GM13976 (cell line): ENCODE results near the gene MTUS2.

Experiments
- DNase-seq: peaks from one replicate; pipeline ENCODE4 v3.0.0; 2012; ENCODE audit warnings: low spot score
- in situ Hi-C: fragments of 300-500 bp; cut with MboI; formaldehyde crosslinking; loops from one replicate; pipeline ENCODE4 v1.12.0; 2022; ENCODE audit warnings: low sequenced_read_pairs, mixed read lengths, inconsistent platforms; ENCODE audit not compliant: unreplicated experiment
- TF ChIP-seq, protein P1 (sequence below): IDR thresholded peaks from 2 replicates; pipeline ENCODE4 v1.5.1; 2012; ENCODE audit warnings: borderline replicate concordance, mild to moderate bottlenecking; ENCODE audit not compliant: insufficient read depth; ENCODE audit errors: extremely low read depth, missing control alignments, control extremely low read depth

MTUS2 gene

DNA sequence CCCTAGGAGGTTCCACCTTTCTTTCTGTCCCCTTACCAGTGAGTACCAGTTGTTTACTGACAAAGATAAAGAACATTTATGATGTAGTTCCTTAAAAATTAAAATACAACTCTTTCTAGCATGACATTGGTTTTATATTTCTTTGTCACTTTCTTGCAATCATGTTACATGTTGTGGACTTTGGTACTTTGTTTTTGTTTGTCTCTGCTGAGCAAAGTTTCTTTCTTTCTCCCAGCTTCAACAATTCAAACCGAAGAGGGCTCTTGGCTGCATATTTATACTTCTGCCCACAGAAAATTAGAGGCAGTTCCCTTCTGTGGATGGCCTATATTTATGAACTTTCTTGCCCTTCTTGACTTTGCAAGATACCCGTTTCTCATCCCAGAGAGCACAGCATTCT lies 201.2 kb downstream of the MTUS2 start:
- TF ChIP-seq, protein P1, sequence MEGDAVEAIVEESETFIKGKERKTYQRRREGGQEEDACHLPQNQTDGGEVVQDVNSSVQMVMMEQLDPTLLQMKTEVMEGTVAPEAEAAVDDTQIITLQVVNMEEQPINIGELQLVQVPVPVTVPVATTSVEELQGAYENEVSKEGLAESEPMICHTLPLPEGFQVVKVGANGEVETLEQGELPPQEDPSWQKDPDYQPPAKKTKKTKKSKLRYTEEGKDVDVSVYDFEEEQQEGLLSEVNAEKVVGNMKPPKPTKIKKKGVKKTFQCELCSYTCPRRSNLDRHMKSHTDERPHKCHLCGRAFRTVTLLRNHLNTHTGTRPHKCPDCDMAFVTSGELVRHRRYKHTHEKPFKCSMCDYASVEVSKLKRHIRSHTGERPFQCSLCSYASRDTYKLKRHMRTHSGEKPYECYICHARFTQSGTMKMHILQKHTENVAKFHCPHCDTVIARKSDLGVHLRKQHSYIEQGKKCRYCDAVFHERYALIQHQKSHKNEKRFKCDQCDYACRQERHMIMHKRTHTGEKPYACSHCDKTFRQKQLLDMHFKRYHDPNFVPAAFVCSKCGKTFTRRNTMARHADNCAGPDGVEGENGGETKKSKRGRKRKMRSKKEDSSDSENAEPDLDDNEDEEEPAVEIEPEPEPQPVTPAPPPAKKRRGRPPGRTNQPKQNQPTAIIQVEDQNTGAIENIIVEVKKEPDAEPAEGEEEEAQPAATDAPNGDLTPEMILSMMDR = no peak
- in situ Hi-C loops = no loop called here
- DNase-seq = no peak

DNA sequence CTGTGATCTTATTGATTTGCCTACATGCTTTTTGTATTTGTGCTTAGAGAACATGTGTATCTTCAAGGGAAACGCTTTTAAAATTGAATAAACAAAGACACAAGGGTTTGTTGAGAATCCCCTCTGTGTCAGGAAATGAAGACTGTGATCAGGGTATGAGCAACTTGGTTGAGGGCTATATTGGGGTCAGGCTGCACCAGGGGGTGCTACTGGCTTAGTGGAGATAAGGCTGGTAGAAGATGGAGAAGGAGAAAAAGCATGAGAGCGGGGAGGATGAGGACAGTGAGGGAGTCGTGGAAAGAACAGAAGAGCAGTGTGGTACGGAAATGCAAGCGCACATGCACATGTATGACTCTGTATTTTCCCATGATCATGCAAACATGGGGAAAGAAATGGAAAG lies 201.6 kb downstream of the MTUS2 start:
- no peak for DNase-seq
- TF ChIP-seq, protein P1 = no peak
- in situ Hi-C loops = no loop called here

DNA sequence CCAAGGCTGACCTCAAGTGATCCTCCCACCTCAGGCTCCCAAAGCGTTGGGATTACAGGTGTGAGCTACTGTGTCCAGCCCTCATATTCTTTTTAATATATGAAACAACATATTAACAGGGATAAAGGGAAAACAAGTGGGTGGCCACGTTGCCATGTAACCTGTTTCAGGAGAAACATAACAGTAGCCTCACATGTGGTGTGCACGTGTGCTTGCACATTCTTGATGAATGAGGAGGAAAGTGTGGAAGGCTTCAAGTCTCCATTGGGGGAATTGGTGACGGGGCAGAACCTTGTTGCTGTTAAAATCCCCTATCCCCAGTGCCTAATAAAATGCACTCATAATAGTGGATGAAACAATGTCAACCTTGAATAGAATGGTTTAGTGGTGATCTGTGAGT lies 202.3 kb downstream of the MTUS2 start:
- DNase-seq = no peak
- TF ChIP-seq, protein P1 = no peak
- in situ Hi-C loops = no loop called here

DNA sequence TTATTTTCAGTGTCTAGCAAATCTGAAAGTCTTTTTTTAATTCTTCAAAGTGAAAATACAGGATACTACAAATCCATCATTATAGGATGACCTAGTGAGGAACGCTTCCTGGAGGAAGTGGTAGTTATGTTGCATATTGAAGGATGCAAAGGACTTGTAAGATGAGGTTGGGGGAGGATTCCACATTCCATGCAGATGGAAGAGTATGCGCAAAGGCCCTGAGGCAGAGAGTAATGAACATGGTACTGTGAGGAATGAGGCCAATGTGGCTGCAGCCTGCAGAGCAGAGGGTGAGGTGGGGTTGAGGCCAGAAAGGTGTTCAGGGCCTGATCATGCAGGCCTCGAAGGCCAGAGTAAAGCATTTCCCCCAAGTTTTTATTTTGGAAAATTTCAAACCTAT lies 202.8 kb downstream of the MTUS2 start:
- TF ChIP-seq, protein P1 = no peak
- in situ Hi-C loops = no loop called here
- no peak for DNase-seq

DNA sequence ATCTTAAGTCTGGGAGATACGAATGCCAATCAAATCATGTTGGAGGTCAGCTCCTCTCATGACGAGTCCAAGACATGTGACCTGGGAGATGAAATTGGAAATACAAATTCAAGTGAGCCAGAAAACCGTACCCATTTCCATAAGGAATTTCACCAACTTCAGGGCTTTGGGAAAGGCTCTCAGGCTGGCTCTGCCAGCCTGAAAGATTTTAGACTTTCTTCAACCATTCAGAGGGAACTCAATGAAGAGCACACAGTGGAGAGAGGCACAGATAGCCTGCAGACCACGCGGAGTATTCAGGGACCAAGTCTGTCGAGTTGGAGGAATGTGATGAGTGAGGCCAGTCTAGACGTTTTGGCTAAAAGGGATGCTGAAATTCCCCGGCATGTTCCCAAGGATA lies 204.6 kb downstream of the MTUS2 start:
- in situ Hi-C loops = no loop called here

DNA sequence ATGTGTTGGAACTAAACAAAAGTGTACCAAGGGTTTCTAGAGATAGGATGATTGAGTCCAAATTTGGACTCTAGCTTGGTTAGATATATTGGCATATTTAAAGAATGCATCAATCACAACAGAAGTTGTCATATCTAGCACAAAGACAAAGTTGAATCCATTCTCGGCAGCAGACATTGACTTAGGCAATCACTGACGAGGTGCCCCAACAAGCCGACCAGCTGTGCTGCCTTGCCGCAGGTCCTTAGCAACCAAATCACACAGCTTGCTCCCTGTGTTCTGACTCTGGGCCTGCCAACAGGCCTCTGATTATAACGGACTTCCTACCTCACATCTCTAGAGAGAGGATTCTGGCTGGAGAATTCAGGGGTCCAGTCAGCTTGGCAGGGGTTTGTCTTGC lies 208.7 kb downstream of the MTUS2 start:
- in situ Hi-C loops = no loop called here
- TF ChIP-seq, protein P1 = no peak
- DNase-seq = no peak

More for the DNA sequence above, 204.6 kb downstream of the MTUS2 start:
- TF ChIP-seq, protein P1 = no peak
- DNase-seq = no peak

DNA sequence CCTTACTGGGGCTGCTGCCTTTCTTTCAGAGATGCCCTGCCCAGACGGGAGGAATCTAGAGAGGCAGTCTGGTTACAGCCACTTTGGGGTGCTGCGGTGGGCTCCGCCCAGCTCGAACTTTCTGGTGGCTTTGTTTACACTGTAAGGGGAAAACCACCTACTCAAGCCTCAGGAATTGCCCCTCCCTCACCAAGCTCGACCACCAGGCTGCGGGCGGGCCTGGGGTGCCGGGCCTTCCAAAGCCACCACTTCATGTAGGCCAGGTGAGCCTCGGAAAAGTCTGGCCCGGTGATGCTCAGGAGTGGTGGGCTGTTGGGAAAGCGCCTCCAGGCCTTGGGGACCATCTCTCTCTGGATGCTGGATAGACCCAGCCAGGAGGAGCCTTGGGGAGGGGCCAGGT lies 218.6 kb downstream of the MTUS2 start:
- in situ Hi-C loops = no loop called here
- DNase-seq = no peak
- TF ChIP-seq, protein P1 = no peak
